ENCODE data around the gene SLC23A3.
A peak's percentile ranks its signal among the peaks of the same experiment; 100 is the strongest.

Gene SLC23A3

DNA sequence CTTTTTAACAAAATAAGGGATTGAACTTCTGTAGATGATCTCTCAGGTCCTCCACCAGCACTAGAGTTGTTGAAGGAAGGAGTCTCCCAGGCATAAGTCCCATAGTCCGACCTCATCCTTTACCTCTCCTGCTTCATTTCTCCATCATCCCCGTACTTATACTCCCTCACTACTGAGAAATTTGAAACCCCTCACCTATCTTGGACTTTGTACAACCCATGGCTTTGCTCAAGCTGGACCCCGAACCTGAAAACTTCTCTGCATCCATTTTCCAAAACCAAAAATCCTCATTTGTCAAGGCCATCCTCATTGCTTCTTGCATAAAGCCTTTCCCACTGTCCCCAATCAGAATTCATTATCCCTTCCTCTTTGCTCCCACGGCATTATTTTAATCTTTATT is 8.7 kb downstream of the SLC23A3 start:
- CTCF ChIA-PET: interaction anchor here (3.0 to 13.6 kb wide), 4 partner anchors 12 to 137 kb away, joined by 9 to 366 read pairs (median 213); partner anchors contain the start of genes ANKZF1, ATG9A, CNPPD1 and SLC23A3
- POLR2A ChIA-PET: no interaction called here
- peak overlapping the region; percentile 87 for H3K4me3 ChIP-seq (ENCODE audit: low read depth, low read length)
- no peak for DNase-seq (ENCODE audit: low read depth, low spot score)
- TF ChIP-seq CTCF (IDR thresholded peaks at IDR 0.05; ENCODE audit: insufficient read depth, low read length, missing control alignments): no peak

DNA sequence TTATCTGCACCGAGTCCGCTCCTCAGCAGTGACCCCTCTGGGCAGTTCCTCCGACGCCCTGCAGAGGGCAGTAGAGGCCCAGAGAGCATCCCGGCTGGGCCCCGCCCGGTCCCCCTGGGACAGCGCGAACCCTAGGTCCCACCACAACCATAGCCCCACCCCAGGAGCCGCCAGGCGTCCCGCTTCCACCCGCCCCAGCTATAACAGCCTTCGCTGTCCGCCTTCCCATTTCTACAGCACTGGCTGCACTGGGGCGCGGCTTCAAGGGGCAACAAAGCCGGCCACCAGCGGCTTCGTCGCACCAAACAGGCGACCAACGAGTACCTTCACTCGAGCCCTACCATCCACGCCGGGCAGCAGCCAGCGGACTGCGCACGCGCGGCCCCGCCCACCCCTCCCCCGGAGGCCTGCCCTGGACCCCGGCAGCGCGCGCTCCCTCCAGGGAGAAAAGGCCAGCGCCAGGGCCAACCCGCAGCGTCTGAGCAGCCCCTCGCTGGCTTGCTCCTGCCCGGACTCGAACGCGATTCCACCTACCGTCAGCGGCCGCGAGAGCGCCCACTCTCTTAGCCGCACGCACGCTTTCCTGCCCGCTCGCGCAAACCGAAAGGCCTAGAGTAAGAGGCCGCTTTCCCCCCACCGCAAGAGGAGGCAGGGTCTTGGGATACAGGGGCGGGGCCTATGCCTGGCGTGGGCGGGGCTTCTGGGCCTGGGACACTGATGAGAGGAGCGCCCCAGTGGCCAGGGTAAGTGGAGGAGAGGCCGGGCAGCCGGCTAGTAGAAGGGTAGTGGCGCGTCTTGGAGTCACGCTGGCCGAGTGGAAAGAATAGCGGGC is 9.4 kb downstream of the SLC23A3 start, which contains the start of gene NHEJ1:
Gene NHEJ1, minus strand, starts transcription at position 630 of the 832 bp plus-strand sequence. CDS start 2,453 bp downstream, outside the sequence.
- no peak for DNase-seq (ENCODE audit: low read depth, low spot score)
- ChIA-PET CTCF (interaction anchor here (0.8 to 18.2 kb wide), 52 partner anchors 10 to 369 kb away, joined by 3 to 409 read pairs (median 6); partner anchors contain the start of genes ANKZF1, ATG9A, CFAP65 and CNPPD1), POLR2A (interaction anchor here (0.7 to 1.3 kb wide), 2 partner anchors 16 to 134 kb away, joined by 3 read pairs; partner anchors contain the start of gene CNPPD1)
- H3K4me3 ChIP-seq (ENCODE audit: low read depth, low read length): peak within 1 kb of the TSS; percentile 87
- peak; percentile 96 for TF ChIP-seq CTCF (IDR thresholded peaks at IDR 0.05; ENCODE audit: insufficient read depth, low read length, missing control alignments)

GRCh38 chr2:219159771-219160185 is 10.1 kb downstream of the SLC23A3 start:
- ChIA-PET CTCF (interaction anchor here (0.7 to 18.2 kb wide), 74 partner anchors 9 to 370 kb away, joined by 3 to 409 read pairs (median 4); partner anchors contain the start of genes ANKZF1, ATG9A, CFAP65 and CNPPD1), POLR2A (interaction anchor here (0.7 to 1.3 kb wide), 2 partner anchors 17 to 135 kb away, joined by 3 read pairs; partner anchors contain the start of gene CNPPD1)
- peak overlapping the region; percentile 87 for H3K4me3 ChIP-seq (ENCODE audit: low read depth, low read length)
- DNase-seq (ENCODE audit: low read depth, low spot score): no peak
- no peak for TF ChIP-seq CTCF (IDR thresholded peaks at IDR 0.05; ENCODE audit: insufficient read depth, low read length, missing control alignments)

DNA sequence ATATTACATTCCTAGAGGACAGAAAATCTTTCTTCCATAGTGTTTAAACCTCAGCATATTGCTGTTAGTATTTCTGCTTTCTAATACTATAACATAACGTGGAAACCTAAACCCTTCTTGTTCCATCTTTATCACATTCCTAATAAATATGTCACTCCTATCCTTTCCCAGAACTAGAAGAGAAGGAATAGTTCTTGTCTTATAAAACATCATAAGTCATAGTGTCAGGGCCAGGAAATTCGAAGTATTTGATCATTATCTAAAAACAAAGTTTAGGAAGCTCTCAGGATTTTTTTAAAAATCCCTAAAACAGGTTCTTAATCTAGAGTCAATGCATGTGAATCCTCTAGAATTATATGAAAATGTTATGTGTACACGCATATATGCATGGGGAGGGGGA is 11.2 kb downstream of the SLC23A3 start:
- CTCF ChIA-PET: interaction anchor here (1.0 to 18.2 kb wide), 44 partner anchors 8 to 371 kb away, joined by 3 to 409 read pairs (median 8); partner anchors contain the start of genes ANKZF1, ATG9A, CNPPD1 and CRYBA2
- POLR2A ChIA-PET: no interaction called here

DNA sequence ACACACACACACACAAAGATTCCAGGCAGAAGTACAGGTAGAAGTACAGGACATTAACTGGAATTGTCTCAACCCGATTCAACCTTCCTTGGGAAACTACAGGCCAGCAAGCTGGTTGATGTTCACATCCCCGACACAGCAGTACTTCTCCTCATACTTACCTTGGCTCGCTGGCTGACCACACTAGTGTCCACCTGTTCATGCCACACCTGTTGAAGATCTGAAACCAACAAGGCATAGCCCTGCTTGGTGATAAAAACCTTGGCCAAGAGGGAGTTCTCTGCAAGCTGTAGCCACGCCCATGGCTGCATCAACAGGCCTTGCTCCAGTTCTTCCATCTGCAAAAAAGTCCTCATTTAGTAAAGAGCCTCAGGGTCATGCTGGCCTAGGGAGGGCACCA is 11.8 kb downstream of the SLC23A3 start:
- ChIA-PET POLR2A (no interaction called here), CTCF (interaction anchor here (0.9 to 18.2 kb wide), 23 partner anchors 8 to 369 kb away, joined by 3 to 409 read pairs (median 13); partner anchors contain the start of genes CNPPD1, CRYBA2, IHH and SLC23A3)
- DNase-seq (ENCODE audit: low read depth, low spot score): no peak
- no peak for TF ChIP-seq CTCF (IDR thresholded peaks at IDR 0.05; ENCODE audit: insufficient read depth, low read length, missing control alignments)
- H3K4me3 ChIP-seq (ENCODE audit: low read depth, low read length): no peak overlapping the region

More for the DNA sequence above, 11.2 kb downstream of the SLC23A3 start:
- no peak for DNase-seq (ENCODE audit: low read depth, low spot score)
- H3K4me3 ChIP-seq (ENCODE audit: low read depth, low read length): no peak overlapping the region
- no peak for TF ChIP-seq CTCF (IDR thresholded peaks at IDR 0.05; ENCODE audit: insufficient read depth, low read length, missing control alignments)

- ChIA-PET CTCF (interaction anchor here (0.7 to 18.2 kb wide), 19 partner anchors 10 to 673 kb away, joined by 3 to 409 read pairs (median 6); partner anchors contain the start of genes CRYBA2 and IHH), POLR2A (no interaction called here)
- DNase-seq (ENCODE audit: low read depth, low spot score): no peak
- no peak for TF ChIP-seq CTCF (IDR thresholded peaks at IDR 0.05; ENCODE audit: insufficient read depth, low read length, missing control alignments)
- no peak overlapping the region for H3K4me3 ChIP-seq (ENCODE audit: low read depth, low read length)
Observed at GRCh38 chr2:219157396-219157795, 12.4 kb downstream of the SLC23A3 start.

Data from AG04449 (cell line).